Hepatocyte (in vitro differentiated cells): Measurements from ENCODE around the gene CBR3.

Source experiments
- EZH2 ChIP-seq: fragments of 200-600 bp; sonication (generic); IDR thresholded peaks from 2 replicates; pipeline ENCODE4 v1.6.1; 2016; ENCODE audit warnings: antibody characterized with exemption, mild to moderate bottlenecking, borderline replicate concordance
- EZH2phosphoT487 ChIP-seq: fragments of 200-600 bp; sonication (generic); IDR thresholded peaks from one replicate; pipeline ENCODE4 v1.6.1; 2018; ENCODE audit warnings: antibody characterized with exemption, mild to moderate bottlenecking, low read depth, moderate library complexity; ENCODE audit not compliant: unreplicated experiment, severe bottlenecking
- TF ChIP-seq, protein P1 (sequence below): fragments of 200-600 bp; sonication (generic); IDR thresholded peaks from 2 replicates; pipeline ENCODE4 v1.5.1; 2016; ENCODE audit warnings: antibody characterized with exemption, mild to moderate bottlenecking; ENCODE audit not compliant: poor library complexity

DNA sequence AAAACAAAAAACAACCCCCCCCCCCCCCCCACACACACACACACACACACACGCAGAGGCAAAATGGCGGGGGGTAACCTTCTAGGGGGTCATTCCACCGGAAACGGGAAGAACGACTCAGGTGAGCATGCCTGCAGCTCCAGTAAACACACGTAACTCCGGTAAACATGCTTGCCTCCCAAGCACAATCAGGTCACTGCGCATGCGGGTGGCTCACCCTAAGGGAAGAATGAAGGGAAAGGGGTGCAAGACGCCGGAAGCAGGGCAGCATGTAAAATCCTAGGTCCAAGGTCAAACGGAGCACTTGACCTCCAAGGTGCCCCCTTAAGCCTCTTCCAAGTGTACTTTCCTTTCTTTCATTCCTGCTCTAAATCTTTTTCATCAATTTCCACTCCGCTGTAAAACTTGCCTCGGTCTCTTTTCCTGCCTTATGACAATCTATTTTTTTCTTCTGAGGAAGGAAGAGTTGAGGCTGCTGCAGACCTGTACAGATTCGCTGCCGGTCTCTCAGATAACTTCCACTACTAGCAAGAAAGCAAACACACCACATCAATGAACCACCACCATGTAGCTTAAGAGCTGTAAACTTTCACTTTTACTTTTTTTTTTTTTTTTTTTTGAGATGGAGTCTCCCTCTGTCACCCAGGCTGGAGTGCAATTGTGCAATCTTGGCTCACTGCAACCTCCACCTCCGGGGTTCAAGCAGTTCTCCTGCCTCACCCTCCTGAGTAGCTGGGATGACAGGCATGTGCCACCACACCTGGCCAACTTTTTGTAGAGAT is 21.0 kb upstream of the CBR3 start:
- TF ChIP-seq, protein P1, sequence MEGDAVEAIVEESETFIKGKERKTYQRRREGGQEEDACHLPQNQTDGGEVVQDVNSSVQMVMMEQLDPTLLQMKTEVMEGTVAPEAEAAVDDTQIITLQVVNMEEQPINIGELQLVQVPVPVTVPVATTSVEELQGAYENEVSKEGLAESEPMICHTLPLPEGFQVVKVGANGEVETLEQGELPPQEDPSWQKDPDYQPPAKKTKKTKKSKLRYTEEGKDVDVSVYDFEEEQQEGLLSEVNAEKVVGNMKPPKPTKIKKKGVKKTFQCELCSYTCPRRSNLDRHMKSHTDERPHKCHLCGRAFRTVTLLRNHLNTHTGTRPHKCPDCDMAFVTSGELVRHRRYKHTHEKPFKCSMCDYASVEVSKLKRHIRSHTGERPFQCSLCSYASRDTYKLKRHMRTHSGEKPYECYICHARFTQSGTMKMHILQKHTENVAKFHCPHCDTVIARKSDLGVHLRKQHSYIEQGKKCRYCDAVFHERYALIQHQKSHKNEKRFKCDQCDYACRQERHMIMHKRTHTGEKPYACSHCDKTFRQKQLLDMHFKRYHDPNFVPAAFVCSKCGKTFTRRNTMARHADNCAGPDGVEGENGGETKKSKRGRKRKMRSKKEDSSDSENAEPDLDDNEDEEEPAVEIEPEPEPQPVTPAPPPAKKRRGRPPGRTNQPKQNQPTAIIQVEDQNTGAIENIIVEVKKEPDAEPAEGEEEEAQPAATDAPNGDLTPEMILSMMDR = no peak
- TF ChIP-seq EZH2 (no peak), EZH2phosphoT487 (no peak)
